Omental fat pad (tissue), 4 donors: ENCODE measurements around the gene PIP4K2C. TPM values are rescaled to one million over a fixed set of nuclear protein-coding genes. Genes with fewer than 3 reads are reported as not detected.

Source experiments
- ATAC-seq: fragments of 150-250 bp; one replicate; pipeline ENCODE4 v1.9.1; 2016; ENCODE audit warnings: mild to moderate bottlenecking, moderate library complexity; ENCODE audit not compliant: low FRiP score
- DNase-seq: peaks from one replicate; pipeline ENCODE4 v3.0.0-alpha.2; 2019; ENCODE audit warnings: low spot score
- CTCF ChIP-seq, 3 donors: fragments of 450-650 bp; IDR thresholded peaks; one replicate each; pipeline ENCODE4 v1.5.1; 2016 to 2017; ENCODE audit warnings: antibody characterized with exemption in 3 of 3, mild to moderate bottlenecking in 3 of 3, moderate library complexity in 2 of 3
- total RNA-seq, 4 donors: library from RNA; depleted of rRNA; stranded (reverse); fragments of >200 nt; gene quantifications; one replicate each; pipeline ENCODE4 v1.1.0, GENCODE V29; 2016

PIP4K2C gene
- total RNA-seq, 4 donors from 2014 or later = 16.9 to 21.3 (median 17.6) TPM

DNA sequence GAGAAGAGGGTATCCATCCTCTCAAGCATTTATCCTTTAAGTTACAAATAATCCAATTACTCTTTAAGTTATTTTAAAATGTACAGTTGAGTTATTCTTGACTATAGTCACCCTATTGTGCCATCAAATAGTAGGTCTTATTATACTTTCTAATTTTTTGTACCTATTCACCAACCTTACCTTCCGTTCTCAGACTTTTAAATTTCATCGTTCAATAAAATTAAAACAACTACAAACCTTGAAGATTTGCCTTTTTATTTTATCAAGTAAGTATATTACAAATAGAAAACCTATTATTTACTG, 43.0 kb upstream of the PIP4K2C start:
- DNase-seq = no peak
- no peak for ATAC-seq
- no peak for TF ChIP-seq CTCF (IDR thresholded peaks at IDR 0.05)

GRCh38 chr12:57548488-57548887, 42.5 kb upstream of the PIP4K2C start:
- ATAC-seq (no peak), DNase-seq (no peak)
- no peak for TF ChIP-seq CTCF (IDR thresholded peaks at IDR 0.05)

DNA sequence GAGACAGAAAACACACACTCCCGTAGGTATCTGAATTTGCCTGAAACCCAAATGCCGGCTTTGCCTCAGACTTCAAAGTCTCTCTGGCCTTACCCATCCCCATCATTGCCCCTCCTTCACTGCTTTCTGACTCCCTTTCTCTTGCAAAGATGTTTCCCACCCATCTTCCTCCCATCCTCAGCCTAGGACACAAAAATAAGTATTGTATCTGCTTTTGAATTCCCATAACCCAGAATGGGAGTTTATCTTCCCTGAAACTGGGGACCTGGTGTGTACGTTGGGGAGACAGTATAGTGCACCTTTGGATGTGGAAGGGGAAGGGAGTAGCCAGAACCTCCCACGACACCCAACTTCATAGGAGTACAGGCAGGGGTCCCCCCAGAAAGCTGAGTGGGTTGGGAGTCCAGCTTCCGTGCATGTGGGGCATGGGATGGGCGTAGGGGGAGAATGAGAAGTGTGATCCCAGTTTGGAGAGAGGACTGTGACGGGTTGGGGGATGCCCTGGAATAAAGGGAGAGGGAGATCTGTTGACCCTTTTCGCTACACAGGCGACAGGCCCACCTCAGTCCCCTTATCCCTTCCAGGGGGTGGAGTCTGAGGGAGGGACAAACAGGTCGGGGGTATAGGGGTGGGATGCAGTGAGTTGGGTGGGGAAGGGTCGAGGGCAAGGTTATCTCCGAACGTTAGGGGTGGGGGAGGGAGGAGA, 41.6 kb upstream of the PIP4K2C start:
- no peak for TF ChIP-seq CTCF (IDR thresholded peaks at IDR 0.05)
- no peak for DNase-seq
- ATAC-seq = no peak

- ATAC-seq = no peak
- no peak for DNase-seq
- TF ChIP-seq CTCF (IDR thresholded peaks at IDR 0.05) = no peak
Observed at GRCh38 chr12:57549909-57550640, 40.9 kb upstream of the PIP4K2C start, which contains the start of gene KIF5A. Gene KIF5A (plus strand): TSS chr12:57550044. CDS start chr12:57550272, 228 bp downstream.

DNA sequence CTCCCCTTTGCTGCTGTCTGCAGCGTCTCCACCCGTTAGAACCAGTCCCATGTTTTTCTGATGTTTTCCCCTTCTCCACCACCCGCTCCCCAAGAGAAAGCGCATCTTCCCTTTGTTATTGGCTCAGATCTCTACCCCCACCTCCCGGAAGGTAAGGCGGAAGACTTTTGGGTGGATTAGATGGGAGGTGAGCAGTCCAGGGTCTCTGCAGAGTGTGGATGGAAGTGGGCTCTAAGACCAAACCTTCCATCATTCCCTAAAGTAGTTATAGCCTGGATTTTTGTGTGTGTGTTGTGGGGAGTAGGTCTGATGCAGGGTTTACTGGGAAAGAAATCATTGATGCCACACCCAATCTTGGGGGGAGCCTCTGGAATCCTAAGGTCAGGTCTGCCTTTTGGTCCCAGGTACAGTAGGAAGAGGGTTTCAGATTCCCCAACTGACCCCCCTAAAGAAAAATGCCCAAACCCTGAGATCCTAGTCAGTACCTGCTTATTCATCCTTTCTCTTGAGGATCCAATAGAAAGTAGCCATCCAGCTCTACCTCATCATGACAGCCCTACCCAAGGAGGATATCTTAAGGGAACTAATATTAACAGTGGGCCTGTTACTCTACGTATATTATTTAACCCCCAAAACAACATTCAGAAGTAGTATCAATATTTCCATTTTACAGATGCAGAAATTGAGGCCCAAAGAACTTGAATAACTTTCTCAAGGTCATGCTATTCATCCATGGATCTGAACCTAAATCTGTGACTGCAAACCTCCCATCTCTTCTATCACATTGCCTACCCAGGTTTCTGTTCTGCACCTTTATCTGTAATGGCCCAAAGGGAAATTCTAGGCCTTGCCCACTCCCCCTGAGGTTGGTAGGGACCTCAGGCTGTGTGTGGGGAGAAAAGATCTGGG, 40.1 kb upstream of the PIP4K2C start:
- no peak for ATAC-seq
- no peak for TF ChIP-seq CTCF (IDR thresholded peaks at IDR 0.05)
- DNase-seq = no peak

DNA sequence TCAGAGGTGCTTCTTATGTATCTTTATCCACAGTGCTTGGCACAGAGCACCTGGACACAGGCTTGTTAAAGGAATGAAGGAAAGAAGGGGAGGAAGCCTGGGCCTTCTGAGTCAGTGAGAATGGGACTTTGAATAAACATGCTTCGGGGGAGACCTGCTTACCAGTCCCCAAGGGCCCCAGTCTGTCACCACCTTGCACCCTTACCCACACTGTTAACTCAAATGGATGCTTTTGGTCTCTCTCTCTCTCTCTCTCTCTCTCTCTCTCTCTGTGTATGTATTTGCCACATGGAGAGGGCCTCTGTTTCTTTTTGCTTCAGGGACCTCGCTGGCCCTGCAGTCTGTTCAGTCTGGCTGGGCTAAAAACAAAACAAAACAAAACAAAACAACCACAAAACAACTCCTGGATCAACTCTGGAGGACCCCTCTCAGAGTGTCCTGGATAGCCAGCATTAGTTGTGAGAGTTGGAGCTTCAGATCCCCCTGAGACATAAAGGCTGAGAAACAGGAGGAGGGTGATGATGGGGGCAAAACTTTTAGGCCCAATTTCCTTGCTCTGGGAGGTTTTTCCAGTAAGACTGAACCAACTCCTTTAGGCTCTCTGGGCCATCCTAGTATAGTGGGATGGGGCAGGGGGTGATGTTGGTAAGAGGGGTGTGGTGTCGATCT, 39.2 kb upstream of the PIP4K2C start:
- DNase-seq (no peak), ATAC-seq (no peak)
- no peak for TF ChIP-seq CTCF (IDR thresholded peaks at IDR 0.05)
